GM21381 (cell line): ENCODE data around the gene SNX3.

Experiments
- ATAC-seq: cut with Tn5 transposase; IDR thresholded peaks from one replicate; pipeline ENCODE4 v1.9.1; 2021; ENCODE audit warnings: mild to moderate bottlenecking, moderate library complexity; ENCODE audit not compliant: unreplicated experiment

Gene SNX3

DNA sequence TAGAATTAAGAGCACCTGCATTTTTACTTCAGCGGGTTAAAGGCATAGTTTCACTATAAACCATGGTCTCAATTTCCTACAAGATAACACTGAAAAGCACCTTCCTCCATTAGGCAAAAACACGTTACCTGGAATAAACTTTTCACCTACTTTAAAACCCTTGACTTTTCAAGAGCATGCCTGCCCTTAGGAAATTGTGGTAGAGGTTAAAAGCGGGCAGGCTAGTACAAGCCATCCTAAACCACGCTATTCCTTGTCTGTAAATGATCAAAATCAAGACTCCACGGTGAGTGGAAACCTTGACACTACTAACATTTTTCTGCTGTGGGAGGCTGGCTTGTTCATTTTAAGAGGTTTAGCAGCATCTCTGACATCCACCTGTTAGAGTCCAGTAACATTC lies 51.1 kb downstream of the SNX3 start:
- no peak for ATAC-seq

DNA sequence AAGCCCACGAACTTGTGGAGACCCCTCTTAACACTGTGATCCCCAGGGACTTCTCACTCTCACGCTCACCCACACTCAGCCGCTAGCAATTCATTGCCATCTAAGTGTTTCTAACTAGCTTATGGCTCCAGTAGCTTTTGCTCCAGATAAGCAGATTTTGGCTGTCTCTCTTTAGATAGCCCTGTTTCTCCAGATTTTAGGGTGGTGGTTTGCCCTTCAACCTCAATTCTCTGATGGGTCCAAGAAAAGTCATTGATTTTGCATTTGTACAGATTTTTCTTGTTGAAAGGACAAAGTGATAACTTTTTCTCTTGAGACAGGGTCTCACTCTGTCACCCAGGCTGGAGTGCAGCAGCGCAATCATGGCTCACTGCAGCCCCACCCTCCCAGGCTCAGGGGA lies 53.8 kb downstream of the SNX3 start:
- no peak for ATAC-seq

DNA sequence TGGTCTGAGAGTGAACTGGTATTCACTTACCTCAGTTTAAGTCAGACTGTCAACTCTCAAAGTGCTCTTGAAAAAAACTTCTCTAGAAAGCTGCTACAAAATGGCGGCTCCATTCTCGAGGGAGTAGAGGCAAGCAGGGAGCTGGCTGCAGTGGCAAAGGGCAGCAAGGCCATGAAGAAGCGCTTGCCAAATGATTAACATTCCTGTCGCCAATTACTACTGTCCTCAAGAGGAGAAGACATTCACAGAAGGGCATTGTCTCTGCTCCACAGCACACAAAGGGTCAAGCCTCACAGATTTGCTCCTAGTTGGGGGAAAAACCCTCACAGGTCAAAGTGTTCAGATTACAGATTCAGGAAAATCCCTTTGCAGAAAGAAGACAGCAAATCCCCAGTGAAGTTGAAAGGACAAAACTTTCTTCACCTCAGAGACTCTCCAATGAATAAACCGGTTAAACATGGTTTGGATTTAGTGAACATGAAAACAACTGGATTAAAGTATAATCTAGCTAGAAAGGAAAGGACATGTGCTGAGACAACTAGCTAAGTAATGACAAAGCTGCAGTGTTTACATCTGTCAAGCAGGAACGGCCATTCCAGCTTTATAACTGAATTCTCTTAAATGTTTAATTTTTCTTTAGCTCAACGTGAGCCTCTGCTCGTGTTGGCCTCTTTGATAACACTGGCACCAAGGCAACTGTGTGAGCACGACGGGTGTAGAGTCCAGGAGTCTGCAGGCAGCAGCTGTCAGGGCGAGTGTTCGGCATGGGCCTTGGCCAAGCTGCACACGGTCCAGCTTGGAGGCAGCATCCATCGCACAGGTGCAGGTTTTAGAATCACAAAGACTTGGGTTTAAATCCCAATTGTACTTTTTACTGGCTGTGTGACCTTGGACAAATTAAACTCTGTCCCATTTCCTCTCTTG lies 57.4 kb downstream of the SNX3 start:
- no peak for ATAC-seq

DNA sequence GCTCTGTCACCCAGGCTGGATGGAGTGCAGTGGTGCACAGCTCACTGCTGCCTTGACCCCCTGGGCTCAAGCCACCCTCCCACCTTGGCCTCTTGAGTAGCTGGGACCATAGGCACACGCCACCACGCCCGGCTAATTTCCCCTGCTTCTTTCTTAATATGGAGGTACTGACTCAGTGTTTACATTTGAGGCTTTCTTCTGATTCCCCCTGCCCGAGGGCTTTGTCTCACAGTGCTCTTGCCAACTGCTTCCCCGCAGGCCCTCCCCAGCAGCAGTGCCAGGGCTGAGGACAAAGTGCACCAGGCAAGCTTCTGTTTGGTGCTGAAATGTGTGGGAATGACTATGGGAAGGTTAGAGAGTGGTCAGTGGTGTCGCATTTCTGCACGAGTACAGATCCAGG lies 60.2 kb downstream of the SNX3 start:
- ATAC-seq, result no peak

DNA sequence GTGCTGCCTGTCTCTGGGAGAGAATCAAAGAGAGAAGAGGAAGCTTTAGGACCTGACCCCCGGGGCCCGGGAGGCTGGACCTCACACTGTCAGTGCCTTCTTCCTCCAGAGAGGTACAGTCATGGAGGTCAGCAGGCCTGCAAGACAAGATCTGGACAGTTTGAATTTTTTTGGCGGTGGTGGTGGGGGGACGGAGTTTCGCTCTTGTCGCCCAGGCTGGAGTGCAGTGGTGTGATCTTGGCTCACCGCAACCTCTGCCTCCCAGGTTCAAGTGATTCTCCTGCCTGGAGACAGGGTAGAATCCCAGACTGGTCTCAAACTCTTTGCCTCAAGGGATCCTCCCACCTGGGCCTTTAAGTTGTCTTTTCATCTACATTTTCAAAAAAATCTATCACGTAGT lies 60.7 kb downstream of the SNX3 start:
- ATAC-seq, result no peak

GRCh38 chr6:108198761-108199498 lies 61.9 kb downstream of the SNX3 start:
- no peak for ATAC-seq

DNA sequence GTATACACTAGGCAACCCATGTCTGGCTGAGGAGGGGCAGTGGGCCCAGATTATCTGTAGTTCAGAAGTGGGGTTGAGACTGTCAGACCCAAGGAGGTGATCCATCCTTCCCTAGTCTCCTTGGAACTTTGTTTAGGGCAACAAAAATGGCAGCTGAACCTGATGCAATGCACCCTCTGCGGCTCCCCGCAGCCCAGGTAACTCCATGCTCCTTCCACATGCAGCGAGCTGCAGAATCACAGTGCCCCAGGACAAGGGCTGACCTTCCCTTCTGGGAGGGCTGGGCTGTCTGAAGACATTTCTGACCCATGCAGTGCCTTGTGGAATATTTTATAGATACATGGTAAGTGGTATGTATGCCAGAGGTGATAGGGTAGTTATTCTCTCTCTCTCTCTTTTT lies 65.6 kb downstream of the SNX3 start:
- ATAC-seq, result no peak

- ATAC-seq, result no peak
Measured at GRCh38 chr6:108194503-108194902, 66.3 kb downstream of the SNX3 start.

DNA sequence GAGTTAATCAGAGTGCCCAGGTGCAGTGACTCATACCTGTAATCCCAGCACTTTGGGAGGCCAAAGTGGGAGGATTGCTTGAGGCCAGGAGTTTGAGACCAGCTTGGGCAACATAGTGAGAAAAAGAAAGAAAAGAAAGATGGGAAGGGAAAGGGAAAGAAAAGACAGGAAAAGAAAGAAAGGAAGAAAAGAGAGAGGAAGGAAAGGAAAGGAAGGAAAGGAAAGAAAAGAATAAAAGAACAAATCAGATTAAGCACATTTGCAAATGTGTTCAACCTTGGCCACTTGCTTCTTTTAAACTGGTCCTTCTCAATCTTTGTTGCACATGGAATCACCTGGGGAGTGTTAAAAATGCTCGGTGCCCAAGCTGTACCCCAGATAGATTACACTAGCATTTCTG lies 67.0 kb downstream of the SNX3 start:
- ATAC-seq, result no peak

GRCh38 chr6:108193131-108193530 lies 67.7 kb downstream of the SNX3 start:
- ATAC-seq, result no peak

GRCh38 chr6:108187519-108187918 lies 73.3 kb downstream of the SNX3 start:
- no peak for ATAC-seq

DNA sequence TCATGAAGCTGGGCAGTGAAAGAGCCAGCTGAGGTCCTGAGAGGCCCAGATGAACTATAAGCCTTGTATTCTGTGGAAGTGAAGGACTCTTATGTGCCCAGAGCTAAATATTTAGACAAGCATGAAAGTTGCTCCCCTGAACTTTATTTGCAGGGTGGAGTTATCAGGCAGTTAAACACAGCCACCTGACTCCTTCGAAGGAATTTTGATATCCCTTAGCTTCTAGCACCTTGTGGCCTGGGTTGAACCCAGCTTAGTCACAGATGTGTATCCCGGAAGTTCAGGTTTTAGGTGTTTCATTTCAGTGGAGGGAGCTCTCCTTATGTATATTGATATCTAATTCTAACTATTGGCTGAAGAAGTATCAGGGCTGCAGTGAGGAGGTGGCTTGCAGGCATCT lies 74.6 kb downstream of the SNX3 start:
- no peak for ATAC-seq

- no peak for ATAC-seq
Measured at GRCh38 chr6:108180776-108181175, 80.1 kb downstream of the SNX3 start.

DNA sequence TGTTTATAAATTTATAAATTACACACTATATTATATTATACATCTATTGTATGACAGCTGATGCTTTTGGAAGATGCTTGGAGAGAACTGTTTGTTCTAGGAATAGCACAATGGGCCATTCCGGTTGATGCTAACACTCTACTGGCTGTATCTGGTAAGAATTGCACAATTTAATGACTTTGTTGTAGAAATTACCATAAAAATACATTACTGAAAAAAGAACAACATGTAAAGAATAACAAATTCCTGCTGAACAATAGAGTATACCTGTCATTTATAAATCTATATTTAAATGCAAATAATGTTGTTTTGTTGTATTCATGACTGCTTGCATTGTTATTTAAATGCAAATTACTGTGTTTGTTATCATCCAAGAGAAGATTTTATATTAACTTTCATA lies 80.6 kb downstream of the SNX3 start:
- no peak for ATAC-seq

DNA sequence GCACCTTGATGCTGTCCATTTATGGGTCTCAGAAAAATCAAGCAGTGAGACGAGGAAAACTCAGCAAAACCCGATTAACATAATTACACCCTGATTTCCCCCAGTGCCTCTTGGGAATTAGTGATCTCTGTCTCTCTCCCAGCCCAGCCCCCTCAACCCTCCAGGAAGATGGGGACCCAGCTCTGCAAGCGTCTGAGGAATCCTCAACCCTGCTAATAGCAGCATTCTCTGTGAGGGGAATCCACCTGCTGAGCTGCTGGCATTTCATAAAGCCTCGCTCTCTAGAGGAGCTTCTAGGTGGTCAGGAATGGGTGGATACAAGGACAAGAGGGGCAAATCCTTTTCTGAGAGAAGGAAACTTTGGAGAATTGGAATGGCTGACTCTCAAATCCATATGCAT lies 81.1 kb downstream of the SNX3 start:
- ATAC-seq, result no peak

- no peak for ATAC-seq
Measured at GRCh38 chr6:108176281-108177089, 84.4 kb downstream of the SNX3 start.

- ATAC-seq, result no peak
Measured at GRCh38 chr6:108175592-108176279, 85.1 kb downstream of the SNX3 start.

DNA sequence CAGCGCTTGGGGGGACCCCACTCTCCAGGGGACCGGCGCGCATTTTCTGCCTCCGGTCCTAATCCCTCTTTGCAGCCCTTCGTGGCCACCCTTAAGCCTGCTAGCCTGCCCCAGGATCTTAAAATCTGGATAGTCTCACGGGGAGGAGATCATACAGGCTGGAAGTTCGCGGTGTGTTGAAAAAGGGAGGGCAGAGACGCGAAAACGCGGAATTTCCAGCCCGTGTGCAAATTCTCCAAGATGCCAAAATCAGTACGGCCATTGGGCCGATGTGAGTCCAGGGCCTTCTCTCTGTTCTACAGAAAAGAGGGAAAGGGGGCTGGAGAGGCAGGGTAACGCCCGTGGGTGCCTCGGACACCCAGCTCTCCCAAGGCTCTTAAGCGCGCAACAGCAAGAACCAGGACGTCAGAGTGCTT lies 85.7 kb downstream of the SNX3 start:
- no peak for ATAC-seq

DNA sequence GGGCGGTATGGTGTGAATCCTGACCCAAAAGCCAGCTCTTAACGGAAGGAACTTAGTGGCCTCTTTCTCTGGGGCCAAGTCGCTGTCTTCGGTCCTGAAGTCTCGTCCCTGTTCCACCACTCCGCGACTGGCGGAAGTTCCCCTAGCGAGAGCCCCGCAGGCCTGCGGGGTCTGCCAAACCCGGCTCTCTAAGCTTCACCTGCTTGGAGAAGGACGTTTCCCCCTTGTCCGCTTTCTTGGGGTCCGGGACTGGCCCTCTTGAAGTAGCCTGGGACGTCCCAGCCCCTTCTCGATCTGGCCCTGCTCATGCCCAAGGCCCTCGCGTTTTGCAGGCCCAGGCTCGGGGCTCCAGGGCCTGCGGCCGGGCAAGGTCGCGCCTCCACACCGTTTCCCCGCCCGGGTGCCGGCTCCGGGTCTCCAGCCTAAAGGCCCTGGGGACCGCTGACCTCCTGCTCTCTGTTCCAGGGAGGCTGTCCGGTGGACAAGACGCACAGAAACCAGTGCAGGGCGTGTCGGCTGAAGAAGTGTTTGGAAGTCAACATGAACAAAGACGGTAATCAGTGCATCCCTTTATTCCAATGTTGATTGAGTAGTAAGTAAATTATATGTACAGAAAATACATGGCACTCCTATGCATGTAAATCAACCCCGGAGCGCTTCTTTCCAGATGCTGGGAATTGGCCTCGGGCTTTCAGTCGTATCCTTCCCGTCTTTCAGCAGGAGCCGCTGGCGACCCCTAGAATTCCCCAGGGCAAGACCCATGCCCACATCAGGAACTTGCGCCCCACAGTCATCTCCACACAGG lies 86.3 kb downstream of the SNX3 start:
- ATAC-seq, result no peak

- ATAC-seq, result no peak
Measured at GRCh38 chr6:108171918-108172516, 88.8 kb downstream of the SNX3 start.
